Measurements from ENCODE around the gene ARVCF.

Gene ARVCF

GRCh38 chr22:19974268-19974861 is 42.3 kb downstream of the ARVCF start:
- DNase-seq (ENCODE audit: low spot score), result peak; percentile 88

GRCh38 chr22:19973551-19974267 is 42.9 kb downstream of the ARVCF start:
- DNase-seq (ENCODE audit: low spot score), result no peak

GRCh38 chr22:19972652-19973550 is 43.7 kb downstream of the ARVCF start:
- no peak for DNase-seq (ENCODE audit: low spot score)

GRCh38 chr22:19972251-19972650 is 44.4 kb downstream of the ARVCF start:
- no peak for DNase-seq (ENCODE audit: low spot score)

- DNase-seq (ENCODE audit: low spot score), result no peak
Observed at GRCh38 chr22:19971276-19972124, 45.1 kb downstream of the ARVCF start.

- DNase-seq (ENCODE audit: low spot score), result peak; percentile 62
Observed at GRCh38 chr22:19970479-19971275, 45.9 kb downstream of the ARVCF start.

GRCh38 chr22:19970031-19970478 is 46.6 kb downstream of the ARVCF start:
- DNase-seq (ENCODE audit: low spot score), result no peak

- DNase-seq (ENCODE audit: low spot score), result no peak
Observed at GRCh38 chr22:19969141-19969928, 47.3 kb downstream of the ARVCF start.

GRCh38 chr22:19968450-19968891 is 48.2 kb downstream of the ARVCF start:
- DNase-seq (ENCODE audit: low spot score), result no peak

- no peak for DNase-seq (ENCODE audit: low spot score)
Observed at GRCh38 chr22:19967850-19968449, 48.7 kb downstream of the ARVCF start.

- DNase-seq (ENCODE audit: low spot score), result no peak
Observed at GRCh38 chr22:19966908-19967750, 49.5 kb downstream of the ARVCF start.

- peak; percentile 58 for DNase-seq (ENCODE audit: low spot score)
Observed at GRCh38 chr22:19965771-19966709, 50.6 kb downstream of the ARVCF start.

- DNase-seq (ENCODE audit: low spot score), result no peak
Observed at GRCh38 chr22:19964701-19965386, 51.8 kb downstream of the ARVCF start.

GRCh38 chr22:19963863-19964642 is 52.6 kb downstream of the ARVCF start:
- no peak for DNase-seq (ENCODE audit: low spot score)

- no peak for DNase-seq (ENCODE audit: low spot score)
Observed at GRCh38 chr22:19962909-19963806, 53.5 kb downstream of the ARVCF start.
